A549 (cell line): ENCODE data around the gene TPSAB1. TPM values are rescaled to one million over a fixed set of nuclear protein-coding genes. Genes with fewer than 3 reads are reported as not detected.

Experiments used
- ATAC-seq, 2 experiments: fragments of 200-7000 bp in 1 of 2; fragments of >200 bp in 1 of 2; cut with Nextera tagmentation in 1 of 2; cut with Tn5 transposase in 1 of 2; 3 replicates each; pipeline versions ENCODE4 v1.8.0 to v1.9.1; 2018 to 2020; ENCODE audit warnings: mild to moderate bottlenecking in 1 of 2, moderate library complexity in 1 of 2
- CTCF ChIA-PET: fragments of 300-600 bp; sonication (Branson Sonifier 250); formaldehyde crosslinking; extraction: SDS; loops from one replicate; lab custom pipeline; 2021; ENCODE audit warnings: antibody characterized with exemption, inconsistent platforms; lab: Yijun Ruan, JAX
- POLR2A ChIA-PET: fragments of 350-600 bp; formaldehyde crosslinking; extraction: SDS; loops from one replicate; lab custom pipeline; 2021; ENCODE audit warnings: antibody characterized with exemption, inconsistent platforms; lab: Yijun Ruan, JAX
- DNase-seq, 2 experiments: peaks; one replicate each; pipeline versions ENCODE4 v3.0.0 to v3.0.0-alpha.2; 2011 to 2016; ENCODE audit warnings: low read depth in 1 of 2, low spot score in 1 of 2
- FAIRE-seq: peaks from 2 replicates; lab custom pipeline; 2011; peaks lifted over from hg19 to GRCh38; lab: Jason Lieb, UNC
- H3K27ac ChIP-seq, 2 experiments: fragments of >200 bp; sonication (Bioruptor Twin); formaldehyde crosslinking; 3 replicates each; pipeline ENCODE4 v1.5.1; 2016 to 2017
- H3K4me1 ChIP-seq: fragments of >200 bp; sonication (Bioruptor Twin); formaldehyde crosslinking; 3 replicates; pipeline ENCODE4 v1.6.1; 2016
- H3K4me2 ChIP-seq: fragments of >200 bp; sonication (Bioruptor Twin); formaldehyde crosslinking; 3 replicates; pipeline ENCODE4 v1.6.1; 2016
- H3K4me3 ChIP-seq: fragments of >200 bp; sonication (Bioruptor Twin); formaldehyde crosslinking; 3 replicates; pipeline ENCODE4 v1.5.1; 2016
- H3K9me3 ChIP-seq: fragments of >200 bp; sonication (Bioruptor Twin); formaldehyde crosslinking; 3 replicates; pipeline ENCODE4 v1.6.1; 2016
- BCL3 ChIP-seq: fragments of >200 bp; sonication (Bioruptor Twin); formaldehyde crosslinking; IDR thresholded peaks from 3 replicates; pipeline ENCODE4 v1.6.1; 2016
- BHLHE40 ChIP-seq: IDR thresholded peaks from 2 replicates; pipeline ENCODE4 v1.6.1; 2012; ENCODE audit warnings: low read depth, low read length, inconsistent platforms
- CBX2 ChIP-seq: fragments of 200-600 bp; sonication (generic); IDR thresholded peaks from 2 replicates; pipeline ENCODE4 v1.6.1; 2016; ENCODE audit warnings: low read depth, mild to moderate bottlenecking, borderline replicate concordance
- CTCF ChIP-seq: fragments of >200 bp; sonication (Bioruptor Twin); formaldehyde crosslinking; IDR thresholded peaks from 3 replicates; pipeline ENCODE4 v1.5.1; 2016
- EHMT2 ChIP-seq: fragments of 200-600 bp; sonication (generic); IDR thresholded peaks from 2 replicates; pipeline ENCODE4 v1.6.1; 2016; ENCODE audit warnings: antibody characterized with exemption, low read depth, mild to moderate bottlenecking, moderate library complexity
- ELK1 ChIP-seq: fragments of 150-350 bp; IDR thresholded peaks from 2 replicates; pipeline ENCODE4 v1.6.1; 2014; ENCODE audit warnings: low read depth, mild to moderate bottlenecking, low read length
- ESRRA ChIP-seq: fragments of 150-350 bp; IDR thresholded peaks from 2 replicates; pipeline ENCODE4 v1.6.1; 2014; ENCODE audit warnings: mild to moderate bottlenecking, low read length, borderline replicate concordance
- FOSL2 ChIP-seq, 2 experiments: fragments of 450-650 bp in 1 of 2; fragments of >200 bp in 1 of 2; sonication (Bioruptor Twin) in 1 of 2; formaldehyde crosslinking; IDR thresholded peaks; 2 replicates each; pipeline versions ENCODE4 v1.5.0 to v1.6.1; 2016 to 2020; ENCODE audit warnings: mild to moderate bottlenecking in 1 of 2, moderate library complexity in 1 of 2
- FOXS1 ChIP-seq: fragments of 250-450 bp; sonication (Bioruptor Pico); IDR thresholded peaks from 2 replicates; pipeline ENCODE4 v1.5.0; 2020; ENCODE audit warnings: mild to moderate bottlenecking, moderate library complexity
- HEYL ChIP-seq: fragments of 250-450 bp; sonication (Bioruptor Pico); IDR thresholded peaks from 2 replicates; pipeline ENCODE4 v1.8.0; 2021; ENCODE audit warnings: mild to moderate bottlenecking, moderate library complexity
- HMGXB4 ChIP-seq: fragments of 250-450 bp; sonication (Bioruptor Pico); IDR thresholded peaks from 2 replicates; pipeline ENCODE4 v1.5.0; 2021; ENCODE audit warnings: mild to moderate bottlenecking, moderate library complexity, borderline replicate concordance
- HOXA7 ChIP-seq: fragments of 250-450 bp; sonication (Bioruptor Pico); IDR thresholded peaks from 2 replicates; pipeline ENCODE4 v1.5.0; 2020; ENCODE audit warnings: mild to moderate bottlenecking, moderate library complexity
- MAFK ChIP-seq: fragments of 450-650 bp; IDR thresholded peaks from 2 replicates; pipeline ENCODE4 v1.6.1; 2014; ENCODE audit not compliant: partially characterized antibody
- MAZ ChIP-seq: fragments of 150-350 bp; IDR thresholded peaks from 2 replicates; pipeline ENCODE4 v1.6.1; 2014; ENCODE audit warnings: antibody characterized with exemption, low read depth, low read length, borderline replicate concordance
- POLR2A ChIP-seq: IDR thresholded peaks from 2 replicates; pipeline ENCODE4 v1.6.1; 2012; ENCODE audit warnings: mild to moderate bottlenecking, low read length
- POLR2AphosphoS2 ChIP-seq: conservative IDR thresholded peaks from 2 replicates; pipeline ENCODE4 v1.6.1; 2012; ENCODE audit warnings: low read length, improper control_type of control experiment, inconsistent platforms
- RFX5 ChIP-seq: fragments of 450-650 bp; IDR thresholded peaks from 2 replicates; pipeline ENCODE4 v1.7.1; 2014; ENCODE audit warnings: antibody characterized with exemption, mild to moderate bottlenecking, moderate library complexity
- SMC3 ChIP-seq: fragments of >200 bp; sonication (Bioruptor Twin); formaldehyde crosslinking; IDR thresholded peaks from 3 replicates; pipeline ENCODE4 v1.6.1; 2018; ENCODE audit warnings: inconsistent platforms
- ZNF302 ChIP-seq: fragments of 250-450 bp; sonication (Bioruptor Pico); IDR thresholded peaks from 2 replicates; pipeline ENCODE4 v1.9.0; 2021; ENCODE audit warnings: inconsistent platforms, mild to moderate bottlenecking, moderate library complexity
- WGBS: methylation state at CpG from one replicate; pipeline ENCODE4 v1.1.6; 2017; ENCODE audit errors: missing lambda C conversion rate; 5-methylcytosine and 5-hydroxymethylcytosine counted together
- polyA plus RNA-seq, 4 experiments: library from polyadenylated mRNA; depleted of rRNA in 3 of 4; stranded (reverse); fragments of >200 nt; fragmentation: RNase III in 1 of 4; extraction: RNeasy Plus Mini Kit Qiagen cat#74134 plus additional on column Dnase treatment in 1 of 4; gene quantifications; 2 replicates in 3 of 4; 3 replicates in 1 of 4; pipeline ENCODE4 v1.2.3, GENCODE V29; 2011 to 2017

TPSAB1 gene
- polyA plus RNA-seq, 2 of the 4 experiments (the other 2 are of a cell fraction): not detected

- CTCF ChIA-PET: interaction anchor here (1.0 kb wide), 1 partner anchor 37 kb away, joined by 6 read pairs; no protein-coding TSS in a partner anchor
- 72% methylated on average over 11 of the region's 15 CpGs for WGBS
- FAIRE-seq: no peak
These were observed 23.3 kb downstream of the TPSAB1 start for GRCh38 chr16:1263591-1264344.

More at GRCh38 chr16:1263591-1264344, 23.3 kb downstream of the TPSAB1 start:
- no peak overlapping the region for H3K4me2 ChIP-seq
- H3K9me3 ChIP-seq: no peaks in the 10 kb centered on the region
- DNase-seq (no peak), ATAC-seq (no peak)
- no peak overlapping the region for H3K4me3 ChIP-seq
- TF ChIP-seq FOSL2 (IDR thresholded peaks at IDR 0.05) (no peak), FOSL2 (CRISPR knock-in tag; IDR thresholded peaks at IDR 0.05) (no peak), EHMT2 (no peak), CBX2 (no peak), POLR2AphosphoS2 (no peak), BHLHE40 (no peak), BCL3 (no peak), HOXA7 (CRISPR knock-in tag) (no peak), HEYL (no peak), SMC3 (no peak), POLR2A (no peak), ESRRA (no peak), ELK1 (no peak), FOXS1 (CRISPR knock-in tag) (no peak), HMGXB4 (no peak), RFX5 (no peak), CTCF (no peak), ZNF302 (CRISPR knock-in tag) (no peak), MAFK (no peak), MAZ (no peak)
- H3K4me1 ChIP-seq: 0 out of 3 replicates have a peak, but pooled peaks cover 5% of the 10 kb centered on the region
- POLR2A ChIA-PET: no interaction called here
- H3K27ac ChIP-seq: no peak overlapping the region
